Esophagus muscularis mucosa (tissue), 3 donors: Measurements from ENCODE around the gene PRSS21.

Experiments
- POLR2A ChIP-seq: fragments of 450-650 bp; IDR thresholded peaks from one replicate; pipeline ENCODE4 v1.6.1; 2017; ENCODE audit warnings: antibody characterized with exemption, moderate library complexity, mild to moderate bottlenecking, low read depth
- POLR2AphosphoS5 ChIP-seq, 2 donors: sonication (generic); formaldehyde crosslinking; IDR thresholded peaks; one replicate each; pipeline ENCODE4 v1.6.1; 2017; ENCODE audit warnings: antibody characterized with exemption in 2 of 2
- TF ChIP-seq, protein P1 (sequence below), 3 experiments: fragments of 200-600 bp in 2 of 3; fragments of 450-650 bp in 1 of 3; sonication (generic) in 2 of 3; IDR thresholded peaks; one replicate each; pipeline ENCODE4 v1.5.1; 2017 to 2019; ENCODE audit warnings: antibody characterized with exemption in 3 of 3, mild to moderate bottlenecking in 2 of 3, moderate library complexity in 1 of 3

DNA sequence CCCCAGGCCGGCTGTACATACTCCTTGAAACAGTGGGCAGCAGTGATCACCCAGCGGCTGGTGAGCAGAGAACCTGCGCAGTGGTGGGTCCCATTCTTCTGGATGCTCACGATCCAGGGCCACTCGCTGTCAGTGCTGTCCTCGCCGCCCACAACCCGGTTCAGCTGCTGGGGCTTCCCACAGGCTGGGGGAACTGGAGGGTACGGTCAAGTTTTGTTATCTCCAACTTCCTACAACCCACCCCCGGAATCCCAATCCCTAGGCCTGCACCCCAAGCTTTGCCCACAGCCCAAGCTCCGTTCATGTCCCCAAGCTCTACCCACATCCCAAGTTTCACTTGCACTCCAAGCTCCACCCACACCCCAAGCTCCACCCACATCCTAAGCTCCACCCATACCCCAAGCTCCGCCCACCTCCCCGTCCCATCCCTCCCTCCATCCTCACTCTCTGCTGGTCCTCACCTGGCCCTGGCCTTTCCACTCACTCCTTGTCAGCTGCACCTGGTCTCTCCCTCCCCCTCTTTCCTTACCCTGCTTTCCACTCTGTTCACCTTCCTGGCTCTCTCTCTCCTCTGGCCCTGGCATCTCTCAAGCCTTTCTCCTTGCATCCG, 39.1 kb downstream of the PRSS21 start:
- TF ChIP-seq, protein P1, sequence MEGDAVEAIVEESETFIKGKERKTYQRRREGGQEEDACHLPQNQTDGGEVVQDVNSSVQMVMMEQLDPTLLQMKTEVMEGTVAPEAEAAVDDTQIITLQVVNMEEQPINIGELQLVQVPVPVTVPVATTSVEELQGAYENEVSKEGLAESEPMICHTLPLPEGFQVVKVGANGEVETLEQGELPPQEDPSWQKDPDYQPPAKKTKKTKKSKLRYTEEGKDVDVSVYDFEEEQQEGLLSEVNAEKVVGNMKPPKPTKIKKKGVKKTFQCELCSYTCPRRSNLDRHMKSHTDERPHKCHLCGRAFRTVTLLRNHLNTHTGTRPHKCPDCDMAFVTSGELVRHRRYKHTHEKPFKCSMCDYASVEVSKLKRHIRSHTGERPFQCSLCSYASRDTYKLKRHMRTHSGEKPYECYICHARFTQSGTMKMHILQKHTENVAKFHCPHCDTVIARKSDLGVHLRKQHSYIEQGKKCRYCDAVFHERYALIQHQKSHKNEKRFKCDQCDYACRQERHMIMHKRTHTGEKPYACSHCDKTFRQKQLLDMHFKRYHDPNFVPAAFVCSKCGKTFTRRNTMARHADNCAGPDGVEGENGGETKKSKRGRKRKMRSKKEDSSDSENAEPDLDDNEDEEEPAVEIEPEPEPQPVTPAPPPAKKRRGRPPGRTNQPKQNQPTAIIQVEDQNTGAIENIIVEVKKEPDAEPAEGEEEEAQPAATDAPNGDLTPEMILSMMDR (IDR thresholded peaks at IDR 0.05): no peak
- TF ChIP-seq POLR2A (no peak), POLR2AphosphoS5 (IDR thresholded peaks at IDR 0.05) (no peak)
